Hepatic stellate cell (primary cell): ENCODE measurements around the gene NETO2.
"Not testable (repeated sequence)": the region's sequence is repeated elsewhere in the genome, so short reads cannot be mapped to it uniquely, and the experiment has no call there.

Experiments
- DNase-seq: peaks from one replicate; pipeline ENCODE4 v3.0.0; 2011; ENCODE audit warnings: low spot score

The NETO2 gene

DNA sequence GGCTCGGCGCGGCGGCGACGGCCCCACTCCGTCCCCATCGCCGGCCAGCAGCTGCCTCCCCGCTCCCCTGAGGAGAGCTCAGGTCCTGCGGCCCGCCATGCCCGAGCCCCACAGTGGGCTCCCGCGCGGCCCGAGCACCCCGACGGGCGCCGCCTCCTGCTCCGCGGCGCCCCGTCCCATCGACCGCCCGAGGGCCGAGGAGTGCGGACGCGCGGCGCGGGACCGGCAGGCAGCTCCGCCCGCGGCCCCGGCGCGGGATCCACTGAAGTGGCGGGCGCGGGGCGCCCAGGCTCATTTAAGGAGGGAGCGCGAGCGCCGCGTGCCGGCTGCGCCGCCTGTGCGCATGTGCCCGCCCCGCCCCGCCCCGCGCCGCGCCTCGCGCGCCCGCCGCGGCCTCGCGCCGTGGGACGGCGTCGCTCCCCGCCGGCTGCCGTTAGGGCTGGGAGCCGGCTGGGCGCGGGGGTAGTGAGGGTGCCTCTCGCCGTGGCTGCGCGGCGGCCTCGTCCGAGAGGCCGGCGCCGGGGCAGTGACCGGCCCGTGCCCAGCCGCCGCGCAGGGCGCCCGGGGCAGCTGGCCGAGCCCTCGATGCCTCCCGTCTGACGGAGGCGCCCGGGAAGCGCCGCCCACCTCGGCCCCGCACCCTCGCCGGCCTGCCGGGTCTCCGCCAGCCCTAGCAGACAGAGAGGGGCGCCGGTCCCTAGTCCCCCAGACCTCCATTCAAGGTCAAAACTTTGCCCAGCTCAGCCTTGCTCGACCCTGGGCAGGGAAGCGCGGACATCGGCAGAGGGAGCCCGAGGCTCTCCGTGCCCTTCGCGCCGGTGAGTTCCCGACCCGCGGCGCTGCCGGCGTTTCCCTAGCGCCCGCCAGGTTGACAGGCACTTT is at the start of gene NETO2:
NETO2 (minus strand) TSS at position 269 of the 882 bp plus-strand sequence. CDS start 333 bp downstream, outside the sequence.
- peak; percentile 47 for DNase-seq

DNA sequence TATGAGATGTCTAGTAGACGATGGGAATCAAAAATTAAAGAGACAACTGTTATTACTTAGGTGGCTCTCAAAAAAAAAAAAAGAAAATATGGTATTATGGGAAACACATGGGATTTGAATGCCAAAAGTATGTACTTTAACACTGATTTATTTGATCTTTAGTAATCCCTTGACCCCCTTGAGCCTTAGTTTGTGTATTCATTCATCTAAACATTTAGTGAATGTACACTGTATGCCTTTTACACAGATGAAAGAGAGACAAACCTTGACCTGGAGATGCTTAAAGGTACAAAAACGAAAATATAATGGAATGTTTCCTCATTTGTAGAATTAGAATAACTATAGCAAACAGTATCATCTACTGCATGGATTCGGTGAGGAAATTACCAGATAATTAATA is 38.6 kb upstream of the NETO2 start:
- DNase-seq: no peak

- not testable (repeated sequence) for DNase-seq
Measured at GRCh38 chr16:47181066-47181465, 37.3 kb upstream of the NETO2 start.

DNA sequence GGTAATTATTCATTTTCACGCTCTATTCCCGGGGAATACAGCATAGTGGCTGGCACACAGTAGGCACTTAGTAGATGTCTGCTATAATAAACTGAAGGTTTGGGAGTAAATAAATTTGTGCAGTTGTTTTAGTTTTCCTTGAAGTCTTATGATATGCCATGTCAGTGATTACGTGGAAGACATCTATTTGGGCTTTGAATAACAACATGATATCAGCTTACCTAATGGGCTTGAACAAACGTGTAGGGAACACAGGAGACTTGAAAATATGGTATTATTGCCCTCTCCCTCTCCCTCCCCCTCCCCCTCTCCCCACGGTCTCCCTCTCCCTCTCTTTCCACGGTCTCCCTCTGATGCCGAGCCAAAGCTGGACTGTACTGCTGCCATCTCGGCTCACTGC is 36.3 kb upstream of the NETO2 start:
- no peak for DNase-seq

- no peak for DNase-seq
Measured at GRCh38 chr16:47175152-47175551, 31.4 kb upstream of the NETO2 start.

DNA sequence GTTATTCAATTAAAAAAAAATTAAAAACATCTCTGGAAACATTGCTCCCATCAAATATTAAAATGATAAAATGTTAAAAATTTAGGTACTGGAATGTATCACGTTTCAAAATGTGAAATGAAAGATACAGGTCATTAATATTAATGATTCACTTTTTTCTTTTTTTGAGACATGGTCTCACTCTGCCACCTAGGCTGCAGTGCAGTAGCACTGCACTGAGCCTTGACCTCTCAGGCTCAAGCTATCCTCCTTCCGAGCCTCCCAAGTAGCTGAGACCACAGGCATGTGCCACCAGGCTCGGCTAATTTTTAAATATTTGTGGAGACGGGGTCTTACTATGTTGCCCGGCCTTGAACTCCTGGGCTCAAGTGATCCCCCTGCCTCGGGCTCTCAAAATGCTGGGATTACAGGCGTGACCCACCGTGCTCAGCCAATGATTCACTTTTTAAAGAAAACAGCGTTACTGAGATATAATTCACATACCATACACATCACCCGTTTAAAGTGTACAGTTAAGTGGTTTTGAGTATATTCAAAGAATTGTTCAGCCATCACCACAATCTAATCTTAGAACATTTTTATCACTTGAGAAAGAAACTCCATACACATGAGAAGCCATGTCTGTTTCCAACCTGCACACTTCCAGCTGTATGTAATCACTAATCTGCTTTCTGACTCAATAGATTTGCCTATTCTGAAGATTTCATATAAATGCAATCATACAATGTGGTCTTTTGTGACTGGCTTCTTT is 19.1 kb upstream of the NETO2 start:
- DNase-seq: no peak

- no peak for DNase-seq
Measured at GRCh38 chr16:47161464-47161863, 17.7 kb upstream of the NETO2 start.

DNA sequence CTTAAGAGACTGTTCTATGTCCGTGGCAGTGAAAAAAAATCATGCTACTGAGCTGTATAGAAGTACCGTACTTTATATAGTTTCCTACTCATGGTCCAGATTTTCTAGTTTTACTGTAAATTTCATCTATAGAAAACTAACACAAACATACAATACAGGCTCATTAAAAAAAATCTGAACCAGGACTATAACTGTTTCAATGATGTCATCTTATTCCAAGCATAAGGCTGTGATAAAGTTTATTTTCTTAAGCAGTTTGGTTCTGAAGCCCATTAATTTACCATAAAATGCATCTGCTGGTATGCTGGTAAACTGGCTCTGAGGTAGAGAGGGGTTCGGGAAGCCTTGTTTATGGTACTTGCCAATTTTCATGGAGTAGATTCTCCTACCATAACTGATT is 16.7 kb upstream of the NETO2 start:
- no peak for DNase-seq

DNA sequence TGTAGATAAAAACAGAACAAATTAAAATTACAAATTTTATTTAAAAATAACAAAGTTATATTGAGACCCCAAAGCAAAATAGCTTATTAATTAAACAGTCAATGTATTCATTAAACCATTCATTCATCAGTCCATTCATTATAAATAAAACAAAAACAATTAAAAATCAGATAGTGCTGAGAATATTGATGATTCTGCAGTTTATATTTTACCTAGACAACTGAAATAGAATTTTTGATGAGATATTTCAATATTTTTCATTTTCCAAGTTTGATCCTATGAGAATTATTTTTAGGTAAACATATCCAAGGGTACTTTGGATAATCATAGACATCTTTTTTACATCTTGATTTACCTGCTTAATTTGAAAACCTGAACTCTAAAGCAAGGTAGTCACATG is 15.2 kb upstream of the NETO2 start:
- no peak for DNase-seq

- DNase-seq: no peak
Measured at GRCh38 chr16:47156680-47157215, 13.0 kb upstream of the NETO2 start.

GRCh38 chr16:47152501-47152900 is 8.8 kb upstream of the NETO2 start:
- DNase-seq: not testable (repeated sequence)

- DNase-seq: no peak
Measured at GRCh38 chr16:47150067-47150466, 6.3 kb upstream of the NETO2 start.

GRCh38 chr16:47144559-47144877 is 773 bp upstream of the NETO2 start:
- DNase-seq: peak; percentile 3

GRCh38 chr16:47142821-47143676 is 696 bp downstream of the NETO2 start:
- DNase-seq: peak; percentile 50

DNA sequence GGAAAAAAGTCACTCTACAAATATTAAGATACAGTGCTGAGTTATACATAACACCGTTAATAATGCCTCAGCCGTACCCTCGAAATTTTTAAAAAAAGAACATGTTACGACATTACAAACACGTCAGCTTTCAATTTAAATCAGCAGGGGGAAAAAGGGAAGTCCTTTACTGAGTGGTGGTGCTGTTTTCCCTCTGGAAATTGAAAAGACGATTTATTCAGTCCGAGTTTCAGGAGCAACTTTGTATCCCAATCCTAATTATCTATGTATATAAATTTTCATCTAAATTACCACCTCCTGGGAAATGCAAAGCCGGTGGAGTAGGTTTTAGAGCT is 1.3 kb downstream of the NETO2 start:
- DNase-seq: no peak

GRCh38 chr16:47141773-47142485 is 1.8 kb downstream of the NETO2 start:
- DNase-seq: peak; percentile 71

- DNase-seq: no peak
Measured at GRCh38 chr16:47140686-47141085, 3.1 kb downstream of the NETO2 start.

DNA sequence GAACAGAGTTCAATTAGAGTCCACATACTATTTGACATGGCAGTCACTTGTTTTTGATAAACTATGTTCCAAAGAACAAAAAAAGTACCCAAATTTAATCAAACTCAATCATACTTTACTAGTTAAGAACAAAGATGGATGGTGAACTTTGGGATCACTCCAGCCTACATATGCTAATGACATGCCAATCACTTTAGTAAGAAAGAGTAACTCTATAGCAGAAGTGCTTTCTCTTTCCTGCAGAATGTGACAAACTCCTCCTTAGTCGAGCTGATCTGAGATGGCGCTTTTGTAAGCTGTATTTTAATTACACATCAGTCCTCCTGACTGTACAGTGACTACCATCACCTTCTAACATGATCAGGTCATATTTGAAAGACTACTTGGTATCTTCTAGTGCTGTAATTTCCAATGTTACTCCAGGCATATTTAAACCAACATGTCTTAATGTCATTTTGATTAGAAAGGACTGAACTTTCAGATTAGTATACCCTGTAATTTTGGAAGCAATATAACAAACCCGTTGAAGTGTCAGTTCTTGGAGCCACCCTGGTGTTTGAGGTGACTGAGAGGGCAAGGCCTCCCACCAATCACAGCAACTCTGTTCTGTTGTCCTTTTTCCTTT is 4.1 kb downstream of the NETO2 start:
- DNase-seq: no peak

- DNase-seq: not testable (repeated sequence)
Measured at GRCh38 chr16:47137925-47138324, 5.8 kb downstream of the NETO2 start.

GRCh38 chr16:47136099-47136842 is 7.5 kb downstream of the NETO2 start:
- no peak for DNase-seq
